ENCODE results near the gene PTGFRN. TPM values are rescaled to one million over a fixed set of nuclear protein-coding genes. Genes with fewer than 3 reads are reported as not detected.

Gene PTGFRN
- total and polyA plus RNA-seq, 7 donors, result 6.6 to 179 (median 77.3) TPM

- Histone ChIP-seq H3K4me1 (peaks cover 0 to 56% (median 53%) of the 10 kb centered on the region in 4 donors), H3K4me3 (no peak overlapping the region), H3K36me3 (peaks cover 0 to 49% (median 11%) of the 10 kb centered on the region in 4 donors), H3K9me3 (no peaks in the 10 kb centered on the region), H3K27ac (peak overlapping the region; percentile 82 to 89 (median 86)), H3K27me3 (no peaks in the 10 kb centered on the region)
- intact Hi-C loops (cut with DNase I), result no loop called here
- no peak for DNase-seq
- no peak for TF ChIP-seq POLR2AphosphoS5 (IDR thresholded peaks at IDR 0.05)
- no peak for TF ChIP-seq POLR2A (IDR thresholded peaks at IDR 0.05)
- no peak for TF ChIP-seq EP300 (IDR thresholded peaks at IDR 0.05)
- no peak for TF ChIP-seq CTCF (IDR thresholded peaks at IDR 0.05)
- WGBS, 2 donors, result 72 to 74% methylated on average over 5 of the region's 5 CpGs
Measured at GRCh38 chr1:116947092-116947860, 37.6 kb downstream of the PTGFRN start.

GRCh38 chr1:116948046-116948445 is 38.3 kb downstream of the PTGFRN start:
- Histone ChIP-seq H3K36me3 (peaks cover 0 to 43% (median 10%) of the 10 kb centered on the region in 4 donors), H3K4me3 (no peak overlapping the region), H3K4me1 (peaks cover 0 to 64% (median 59%) of the 10 kb centered on the region in 4 donors), H3K27me3 (no peaks in the 10 kb centered on the region), H3K9me3 (no peaks in the 10 kb centered on the region), H3K27ac (peak overlapping the region; percentile 82 to 89 (median 86))
- WGBS, 2 donors, result 91% methylated on average over 5 of the region's 5 CpGs
- intact Hi-C loops (cut with DNase I), result no loop called here
- no peak for DNase-seq
- TF ChIP-seq CTCF (IDR thresholded peaks at IDR 0.05) (no peak), POLR2A (IDR thresholded peaks at IDR 0.05) (no peak), EP300 (IDR thresholded peaks at IDR 0.05) (no peak), POLR2AphosphoS5 (IDR thresholded peaks at IDR 0.05) (no peak)

GRCh38 chr1:116948642-116949041 is 38.9 kb downstream of the PTGFRN start:
- H3K27ac ChIP-seq, result peak overlapping the region; percentile 82 to 89 (median 86)

GRCh38 chr1:116949213-116949985 is 39.7 kb downstream of the PTGFRN start:
- H3K4me3 ChIP-seq, result no peak overlapping the region
- no peaks in the 10 kb centered on the region for H3K9me3 ChIP-seq
- TF ChIP-seq CTCF (IDR thresholded peaks at IDR 0.05) (no peak), POLR2A (IDR thresholded peaks at IDR 0.05) (no peak), POLR2AphosphoS5 (IDR thresholded peaks at IDR 0.05) (no peak), EP300 (IDR thresholded peaks at IDR 0.05) (no peak)
- no peaks in the 10 kb centered on the region for H3K27me3 ChIP-seq
- DNase-seq, result no peak
- peaks cover 0 to 75% (median 64%) of the 10 kb centered on the region in 4 donors for H3K4me1 ChIP-seq
- intact Hi-C loops (cut with DNase I), result no loop called here
- H3K36me3 ChIP-seq, result peaks cover 0 to 29% (median 9%) of the 10 kb centered on the region in 4 donors
- H3K27ac ChIP-seq, result peak overlapping the region; percentile 82 to 89 (median 86)
- WGBS, 2 donors, result 94 to 95% methylated on average over 21 of the region's 21 CpGs

More at GRCh38 chr1:116948642-116949041, 38.9 kb downstream of the PTGFRN start:
- Histone ChIP-seq H3K9me3 (no peaks in the 10 kb centered on the region), H3K27me3 (no peaks in the 10 kb centered on the region), H3K4me1 (peaks cover 0 to 67% (median 61%) of the 10 kb centered on the region in 4 donors), H3K4me3 (no peak overlapping the region), H3K36me3 (peaks cover 0 to 37% (median 10%) of the 10 kb centered on the region in 4 donors)
- DNase-seq, result no peak
- intact Hi-C loops (cut with DNase I), result no loop called here
- no peak for TF ChIP-seq EP300 (IDR thresholded peaks at IDR 0.05)
- no peak for TF ChIP-seq POLR2A (IDR thresholded peaks at IDR 0.05)
- TF ChIP-seq CTCF (IDR thresholded peaks at IDR 0.05), result no peak
- TF ChIP-seq POLR2AphosphoS5 (IDR thresholded peaks at IDR 0.05), result no peak
- WGBS, 2 donors, result 97% methylated on average over 1 of the region's 1 CpG

Measured in sigmoid colon (tissue), 7 donors.